ENCODE results near the gene GZMM.

Gene GZMM

DNA sequence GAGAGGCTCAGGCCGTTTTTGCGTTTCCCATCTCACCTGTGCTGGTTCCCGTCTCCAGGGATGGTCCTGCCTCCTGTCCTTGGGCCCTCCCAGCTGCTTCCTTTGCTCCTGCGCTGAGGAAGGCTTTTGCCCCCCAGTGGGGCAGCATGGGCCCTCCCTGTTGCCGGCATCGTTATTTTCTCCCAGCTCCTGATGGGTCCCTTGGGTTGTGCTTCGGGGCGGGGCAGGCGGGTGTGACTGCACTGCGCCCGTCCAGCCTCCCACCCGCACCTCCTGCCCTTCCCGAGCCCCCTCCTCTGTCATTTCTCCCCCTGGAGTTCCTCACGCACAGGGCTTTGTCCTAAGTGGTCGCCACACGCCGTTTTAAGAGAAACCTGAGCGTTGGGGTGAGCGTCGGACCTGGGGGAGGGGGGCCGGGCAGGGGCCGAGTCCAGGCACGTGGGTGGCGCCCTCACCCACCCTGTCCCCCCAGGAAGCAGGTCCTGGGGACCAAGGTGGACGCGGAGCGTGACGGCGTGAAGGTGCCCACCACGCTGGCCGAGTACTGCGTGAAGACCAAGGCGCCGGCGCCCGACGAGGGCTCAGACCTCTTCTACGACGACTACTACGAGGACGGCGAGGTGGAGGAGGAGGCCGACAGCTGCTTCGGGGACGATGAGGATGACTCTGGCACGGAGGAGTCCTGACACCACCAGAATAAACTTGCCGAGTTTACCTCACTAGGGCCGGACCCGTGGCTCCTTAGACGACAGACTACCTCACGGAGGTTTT is 2.8 kb upstream of the GZMM start:
- TF ChIP-seq CTCF (IDR thresholded peaks at IDR 0.05; ENCODE audit: control insufficient read depth, insufficient read depth, low read depth, low read length, missing control alignments), result no peak
- no peak for DNase-seq (ENCODE audit: low read depth)
- no peak overlapping the region for H3K4me3 ChIP-seq (ENCODE audit: control insufficient read depth, low read depth, low read length)

GRCh38 chr19:541699-542098 is 2.2 kb upstream of the GZMM start:
- no peak for TF ChIP-seq CTCF (IDR thresholded peaks at IDR 0.05; ENCODE audit: control insufficient read depth, insufficient read depth, low read depth, low read length, missing control alignments)
- no peak for DNase-seq (ENCODE audit: low read depth)
- H3K4me3 ChIP-seq (ENCODE audit: control insufficient read depth, low read depth, low read length), result no peak overlapping the region

- no peak overlapping the region for H3K4me3 ChIP-seq (ENCODE audit: control insufficient read depth, low read depth, low read length)
- no peak for DNase-seq (ENCODE audit: low read depth)
- no peak for TF ChIP-seq CTCF (IDR thresholded peaks at IDR 0.05; ENCODE audit: control insufficient read depth, insufficient read depth, low read depth, low read length, missing control alignments)
These were observed 1.5 kb upstream of the GZMM start for GRCh38 chr19:542173-542866.

DNA sequence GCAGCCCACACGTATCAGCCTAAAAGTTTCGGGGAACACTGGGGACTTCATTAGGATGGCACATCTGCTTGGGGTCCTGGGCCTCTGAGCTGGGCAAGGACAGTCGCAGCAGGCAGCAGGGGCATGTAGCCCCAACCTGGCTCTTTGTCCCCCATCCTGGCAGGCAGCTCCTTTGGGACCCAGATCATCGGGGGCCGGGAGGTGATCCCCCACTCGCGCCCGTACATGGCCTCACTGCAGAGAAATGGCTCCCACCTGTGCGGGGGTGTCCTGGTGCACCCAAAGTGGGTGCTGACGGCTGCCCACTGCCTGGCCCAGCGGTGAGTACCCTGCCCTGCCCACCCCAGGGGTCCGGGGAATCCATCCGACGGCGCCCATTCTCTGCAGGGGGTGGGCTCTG is 3.3 kb downstream of the GZMM start:
- no peak for TF ChIP-seq CTCF (IDR thresholded peaks at IDR 0.05; ENCODE audit: control insufficient read depth, insufficient read depth, low read depth, low read length, missing control alignments)
- no peak overlapping the region for H3K4me3 ChIP-seq (ENCODE audit: control insufficient read depth, low read depth, low read length)
- no peak for DNase-seq (ENCODE audit: low read depth)

- H3K4me3 ChIP-seq (ENCODE audit: control insufficient read depth, low read depth, low read length), result no peak overlapping the region
- no peak for TF ChIP-seq CTCF (IDR thresholded peaks at IDR 0.05; ENCODE audit: control insufficient read depth, insufficient read depth, low read depth, low read length, missing control alignments)
- no peak for DNase-seq (ENCODE audit: low read depth)
These were observed 4.2 kb downstream of the GZMM start for GRCh38 chr19:547836-548720.

All from AG09309 (cell line).